Measurements from ENCODE around the gene STK16.

STK16 gene

GRCh38 chr2:219269362-219270054, 24.2 kb downstream of the STK16 start:
- no peak for TF ChIP-seq CTCF (IDR thresholded peaks at IDR 0.05; ENCODE audit: extremely low read depth, missing control alignments)

GRCh38 chr2:219270055-219270372, 24.7 kb downstream of the STK16 start:
- no peak for TF ChIP-seq CTCF (IDR thresholded peaks at IDR 0.05; ENCODE audit: extremely low read depth, missing control alignments)

More at GRCh38 chr2:219269362-219270054, 24.2 kb downstream of the STK16 start:
- no peak for DNase-seq (ENCODE audit: low spot score)

GRCh38 chr2:219271021-219271420, 25.7 kb downstream of the STK16 start:
- DNase-seq (ENCODE audit: low spot score): no peak
- no peak for TF ChIP-seq CTCF (IDR thresholded peaks at IDR 0.05; ENCODE audit: extremely low read depth, missing control alignments)

More at GRCh38 chr2:219270055-219270372, 24.7 kb downstream of the STK16 start:
- DNase-seq (ENCODE audit: low spot score): no peak

GRCh38 chr2:219272356-219272755, 27.1 kb downstream of the STK16 start:
- no peak for TF ChIP-seq CTCF (IDR thresholded peaks at IDR 0.05; ENCODE audit: extremely low read depth, missing control alignments)
- DNase-seq (ENCODE audit: low spot score): no peak

- TF ChIP-seq CTCF (IDR thresholded peaks at IDR 0.05; ENCODE audit: extremely low read depth, missing control alignments): no peak
- no peak for DNase-seq (ENCODE audit: low spot score)
These were observed 27.7 kb downstream of the STK16 start for GRCh38 chr2:219272995-219273394.

- TF ChIP-seq CTCF (IDR thresholded peaks at IDR 0.05; ENCODE audit: extremely low read depth, missing control alignments): no peak
- DNase-seq (ENCODE audit: low spot score): no peak
These were observed 28.7 kb downstream of the STK16 start for GRCh38 chr2:219273937-219274336.

GRCh38 chr2:219274361-219274921, 29.2 kb downstream of the STK16 start:
- no peak for TF ChIP-seq CTCF (IDR thresholded peaks at IDR 0.05; ENCODE audit: extremely low read depth, missing control alignments)
- no peak for DNase-seq (ENCODE audit: low spot score)

All from GM20000 (cell line).